ENCODE results near the gene CDKN1C.

DNA sequence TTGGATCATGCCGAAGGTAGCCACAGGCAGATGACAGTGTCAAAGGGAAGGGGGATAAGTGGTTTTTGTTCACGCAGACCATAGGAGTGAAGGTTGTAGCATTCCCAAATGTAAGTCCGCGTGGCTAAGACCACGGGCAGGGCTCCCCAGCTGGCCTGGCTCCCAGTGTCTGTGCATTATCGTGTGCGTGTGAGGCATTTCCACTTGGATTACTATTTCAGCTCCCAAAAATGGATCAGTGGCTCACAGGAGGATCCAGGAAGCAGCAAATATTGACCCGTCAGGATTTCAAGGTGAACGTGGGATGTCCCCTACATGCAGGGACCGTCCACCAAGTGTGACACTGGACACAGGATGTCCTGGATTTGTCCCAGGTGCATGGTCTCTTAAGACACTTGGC lies 10.6 kb downstream of the CDKN1C start:
- TF ChIP-seq, protein P1, sequence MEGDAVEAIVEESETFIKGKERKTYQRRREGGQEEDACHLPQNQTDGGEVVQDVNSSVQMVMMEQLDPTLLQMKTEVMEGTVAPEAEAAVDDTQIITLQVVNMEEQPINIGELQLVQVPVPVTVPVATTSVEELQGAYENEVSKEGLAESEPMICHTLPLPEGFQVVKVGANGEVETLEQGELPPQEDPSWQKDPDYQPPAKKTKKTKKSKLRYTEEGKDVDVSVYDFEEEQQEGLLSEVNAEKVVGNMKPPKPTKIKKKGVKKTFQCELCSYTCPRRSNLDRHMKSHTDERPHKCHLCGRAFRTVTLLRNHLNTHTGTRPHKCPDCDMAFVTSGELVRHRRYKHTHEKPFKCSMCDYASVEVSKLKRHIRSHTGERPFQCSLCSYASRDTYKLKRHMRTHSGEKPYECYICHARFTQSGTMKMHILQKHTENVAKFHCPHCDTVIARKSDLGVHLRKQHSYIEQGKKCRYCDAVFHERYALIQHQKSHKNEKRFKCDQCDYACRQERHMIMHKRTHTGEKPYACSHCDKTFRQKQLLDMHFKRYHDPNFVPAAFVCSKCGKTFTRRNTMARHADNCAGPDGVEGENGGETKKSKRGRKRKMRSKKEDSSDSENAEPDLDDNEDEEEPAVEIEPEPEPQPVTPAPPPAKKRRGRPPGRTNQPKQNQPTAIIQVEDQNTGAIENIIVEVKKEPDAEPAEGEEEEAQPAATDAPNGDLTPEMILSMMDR (IDR thresholded peaks at IDR 0.05) = no peak
- no peak for TF ChIP-seq POLR2AphosphoS5 (IDR thresholded peaks at IDR 0.05)
- no peak for TF ChIP-seq POLR2A (IDR thresholded peaks at IDR 0.05)
